Measurements from ENCODE around the gene GABBR2. TPM values are rescaled to one million over a fixed set of nuclear protein-coding genes. Genes with fewer than 3 reads are reported as not detected.

The GABBR2 gene
- total and polyA plus RNA-seq, 4 experiments from 2014 or later, result not detected

DNA sequence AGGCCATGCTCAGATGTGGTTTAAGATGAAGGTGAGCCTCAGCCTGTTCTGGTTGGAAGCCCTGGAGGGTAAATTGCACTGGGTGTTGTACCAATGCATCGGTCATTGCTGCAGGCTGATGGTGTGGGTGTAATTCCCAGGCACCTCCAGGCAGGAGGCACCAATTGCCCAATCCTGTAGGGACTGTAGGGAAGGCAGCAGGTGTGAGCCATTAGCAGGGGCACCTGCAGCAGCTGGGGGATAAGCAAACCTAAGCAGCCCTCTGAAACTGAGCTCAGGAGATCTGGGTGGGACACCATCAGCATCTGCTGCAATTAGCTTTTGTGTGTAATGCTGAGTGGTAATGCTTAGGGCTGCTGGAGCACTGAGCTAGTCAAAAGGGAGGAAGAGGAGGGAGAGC, 263.2 kb downstream of the GABBR2 start:
- Mint-ChIP-seq H3K27me3 (peaks cover 2 to 11% of the 10 kb centered on the region in 2 donors), H3K27ac (no peak overlapping the region), H3K36me3 (no peaks in the 10 kb centered on the region), H3K9me3 (peaks cover 0 to 4% (median 0%) of the 10 kb centered on the region in 8 donors), H3K4me3 (no peak overlapping the region), H3K4me1 (no peaks in the 10 kb centered on the region)
- Histone ChIP-seq H3K9me3 (ENCODE audit: control insufficient read depth in 1 of 2, low read length in 2 of 2) (no peaks in the 10 kb centered on the region), H3K4me3 (ENCODE audit: low read length in 2 of 2) (no peak overlapping the region), H3K36me3 (ENCODE audit: insufficient read depth, low read length) (no peaks in the 10 kb centered on the region), H3K27ac (ENCODE audit: low read depth, low read length) (no peak overlapping the region), H3K4me1 (ENCODE audit: insufficient read depth, low read length) (no peaks in the 10 kb centered on the region), H3K27me3 (ENCODE audit: insufficient read depth, low read length) (no peaks in the 10 kb centered on the region)
- CTCF ChIA-PET (ENCODE audit: partially characterized antibody), result no interaction called here
- intact Hi-C loops (cut with micrococcal nuclease), result no loop called here
- POLR2A ChIA-PET (ENCODE audit: partially characterized antibody), result no interaction called here
- no peak for DNase-seq

- Mint-ChIP-seq H3K36me3 (no peaks in the 10 kb centered on the region), H3K27ac (no peak overlapping the region), H3K4me1 (no peaks in the 10 kb centered on the region), H3K4me3 (no peak overlapping the region), H3K27me3 (peaks cover 2 to 13% of the 10 kb centered on the region in 2 donors), H3K9me3 (peaks cover 0 to 3% (median 0%) of the 10 kb centered on the region in 8 donors)
- Histone ChIP-seq H3K36me3 (ENCODE audit: insufficient read depth, low read length) (no peaks in the 10 kb centered on the region), H3K9me3 (ENCODE audit: control insufficient read depth in 1 of 2, low read length in 2 of 2) (no peaks in the 10 kb centered on the region), H3K27me3 (ENCODE audit: insufficient read depth, low read length) (no peaks in the 10 kb centered on the region), H3K4me1 (ENCODE audit: insufficient read depth, low read length) (no peaks in the 10 kb centered on the region), H3K4me3 (ENCODE audit: low read length in 2 of 2) (no peak overlapping the region), H3K27ac (ENCODE audit: low read depth, low read length) (no peak overlapping the region)
- DNase-seq, result no peak
- POLR2A ChIA-PET (ENCODE audit: partially characterized antibody), result no interaction called here
- CTCF ChIA-PET (ENCODE audit: partially characterized antibody), result no interaction called here
- intact Hi-C loops (cut with micrococcal nuclease), result no loop called here
Measured at GRCh38 chr9:98444601-98445000, 264.1 kb downstream of the GABBR2 start.

DNA sequence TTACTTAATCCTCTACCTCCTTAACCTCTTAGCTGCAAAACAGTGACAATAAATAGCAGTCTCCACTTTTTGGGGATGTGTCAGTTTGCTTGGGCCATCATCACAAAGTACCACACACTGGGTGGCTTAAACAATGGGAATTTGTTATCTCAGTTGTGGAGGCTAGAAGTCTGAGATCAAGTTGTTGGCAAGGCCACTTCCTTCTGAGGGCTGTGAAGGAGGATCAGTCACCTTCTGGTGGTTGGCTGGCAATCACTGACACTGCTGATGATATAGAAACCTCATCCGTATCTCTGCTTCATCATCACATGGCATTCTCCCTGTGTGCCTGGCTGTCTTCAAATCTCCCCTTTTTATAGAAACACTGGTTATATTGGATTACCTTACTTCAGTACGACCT, 266.2 kb downstream of the GABBR2 start:
- no peaks in the 10 kb centered on the region for H3K4me1 Mint-ChIP-seq
- no peaks in the 10 kb centered on the region for H3K36me3 Mint-ChIP-seq
- Histone ChIP-seq H3K4me1 (ENCODE audit: insufficient read depth, low read length) (no peaks in the 10 kb centered on the region), H3K4me3 (ENCODE audit: low read length in 2 of 2) (no peak overlapping the region), H3K36me3 (ENCODE audit: insufficient read depth, low read length) (no peaks in the 10 kb centered on the region), H3K27me3 (ENCODE audit: insufficient read depth, low read length) (no peaks in the 10 kb centered on the region), H3K27ac (ENCODE audit: low read depth, low read length) (no peak overlapping the region), H3K9me3 (ENCODE audit: control insufficient read depth in 1 of 2, low read length in 2 of 2) (no peaks in the 10 kb centered on the region)
- CTCF ChIA-PET (ENCODE audit: partially characterized antibody), result interaction anchor here (0.6 kb wide), 1 partner anchor 569 kb away, joined by 4 read pairs; no protein-coding TSS in a partner anchor
- no peak for DNase-seq
- intact Hi-C loops (cut with micrococcal nuclease), result no loop called here
- POLR2A ChIA-PET (ENCODE audit: partially characterized antibody), result no interaction called here
- H3K9me3 Mint-ChIP-seq, result peaks cover 0 to 2% (median 0%) of the 10 kb centered on the region in 8 donors
- no peak overlapping the region for H3K4me3 Mint-ChIP-seq
- H3K27ac Mint-ChIP-seq, result no peak overlapping the region
- peaks cover 0 to 15% of the 10 kb centered on the region in 2 donors for H3K27me3 Mint-ChIP-seq

DNA sequence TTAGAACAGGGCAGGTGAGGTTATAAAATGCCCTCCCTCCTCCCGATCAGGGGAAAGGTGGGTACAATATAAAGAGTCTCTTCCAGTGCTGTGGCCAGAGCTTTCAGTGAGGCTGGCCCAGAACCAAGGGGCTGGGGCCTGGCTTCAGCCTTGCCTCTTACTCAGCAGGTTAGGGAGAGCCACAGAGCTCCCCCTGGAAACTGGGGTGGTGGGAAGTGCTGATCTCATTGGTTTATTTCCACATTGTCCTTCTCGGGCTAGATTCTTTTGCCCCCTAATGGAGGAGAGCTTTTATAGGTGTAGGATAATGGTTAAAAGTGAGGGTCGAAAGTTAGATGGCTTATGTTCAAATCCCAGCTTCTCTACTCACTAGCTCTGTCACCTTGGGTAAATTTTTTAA, 266.6 kb downstream of the GABBR2 start:
- Histone ChIP-seq H3K27ac (ENCODE audit: low read depth, low read length) (no peak overlapping the region), H3K27me3 (ENCODE audit: insufficient read depth, low read length) (no peaks in the 10 kb centered on the region), H3K4me3 (ENCODE audit: low read length in 2 of 2) (no peak overlapping the region), H3K36me3 (ENCODE audit: insufficient read depth, low read length) (no peaks in the 10 kb centered on the region), H3K9me3 (ENCODE audit: control insufficient read depth in 1 of 2, low read length in 2 of 2) (no peaks in the 10 kb centered on the region), H3K4me1 (ENCODE audit: insufficient read depth, low read length) (no peaks in the 10 kb centered on the region)
- Mint-ChIP-seq H3K9me3 (no peaks in the 10 kb centered on the region), H3K27me3 (peaks cover 0 to 15% of the 10 kb centered on the region in 2 donors), H3K27ac (no peak overlapping the region), H3K4me1 (no peaks in the 10 kb centered on the region), H3K4me3 (no peak overlapping the region), H3K36me3 (no peaks in the 10 kb centered on the region)
- no peak for DNase-seq
- CTCF ChIA-PET (ENCODE audit: partially characterized antibody), result interaction anchor here (0.6 kb wide), 1 partner anchor 569 kb away, joined by 4 read pairs; no protein-coding TSS in a partner anchor
- intact Hi-C loops (cut with micrococcal nuclease), result no loop called here
- POLR2A ChIA-PET (ENCODE audit: partially characterized antibody), result no interaction called here

- Mint-ChIP-seq H3K9me3 (no peaks in the 10 kb centered on the region), H3K27me3 (peaks cover 0 to 7% of the 10 kb centered on the region in 2 donors), H3K36me3 (no peaks in the 10 kb centered on the region), H3K4me3 (no peak overlapping the region), H3K27ac (no peak overlapping the region), H3K4me1 (no peaks in the 10 kb centered on the region)
- ChIA-PET CTCF (ENCODE audit: partially characterized antibody) (no interaction called here), POLR2A (ENCODE audit: partially characterized antibody) (no interaction called here)
- Histone ChIP-seq H3K9me3 (ENCODE audit: control insufficient read depth in 1 of 2, low read length in 2 of 2) (no peaks in the 10 kb centered on the region), H3K27ac (ENCODE audit: low read depth, low read length) (no peak overlapping the region), H3K4me1 (ENCODE audit: insufficient read depth, low read length) (no peaks in the 10 kb centered on the region), H3K36me3 (ENCODE audit: insufficient read depth, low read length) (no peaks in the 10 kb centered on the region), H3K4me3 (ENCODE audit: low read length in 2 of 2) (no peak overlapping the region), H3K27me3 (ENCODE audit: insufficient read depth, low read length) (no peaks in the 10 kb centered on the region)
- no peak for DNase-seq
- intact Hi-C loops (cut with micrococcal nuclease), result no loop called here
Measured at GRCh38 chr9:98438666-98439065, 270.1 kb downstream of the GABBR2 start.

DNA sequence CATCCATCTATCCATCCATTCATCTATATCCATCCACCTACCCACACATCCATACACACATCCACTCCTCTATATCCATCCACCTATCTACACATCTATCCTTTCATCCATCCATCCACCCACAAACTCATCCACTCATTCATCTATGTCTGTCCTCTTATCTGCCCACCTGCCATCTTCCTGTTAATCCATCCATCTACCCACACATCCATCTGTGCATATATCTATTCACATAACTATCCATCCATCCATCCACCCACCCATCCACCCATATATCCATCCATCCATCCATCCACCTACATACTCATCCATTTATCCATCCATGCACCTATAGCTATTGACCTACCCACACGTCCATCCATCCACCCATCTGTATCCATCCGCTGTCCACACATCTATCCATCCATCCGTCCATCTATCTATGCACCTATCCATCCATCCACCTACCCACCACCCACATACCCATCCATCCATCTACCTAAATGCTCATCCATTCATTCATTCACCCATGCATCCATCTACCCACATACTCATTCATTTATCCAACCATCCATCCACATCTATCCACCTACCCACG, 271.2 kb downstream of the GABBR2 start:
- intact Hi-C loops (cut with micrococcal nuclease), result no loop called here
- POLR2A ChIA-PET (ENCODE audit: partially characterized antibody), result no interaction called here
- peaks cover 0 to 7% of the 10 kb centered on the region in 2 donors for H3K27me3 Mint-ChIP-seq

DNA sequence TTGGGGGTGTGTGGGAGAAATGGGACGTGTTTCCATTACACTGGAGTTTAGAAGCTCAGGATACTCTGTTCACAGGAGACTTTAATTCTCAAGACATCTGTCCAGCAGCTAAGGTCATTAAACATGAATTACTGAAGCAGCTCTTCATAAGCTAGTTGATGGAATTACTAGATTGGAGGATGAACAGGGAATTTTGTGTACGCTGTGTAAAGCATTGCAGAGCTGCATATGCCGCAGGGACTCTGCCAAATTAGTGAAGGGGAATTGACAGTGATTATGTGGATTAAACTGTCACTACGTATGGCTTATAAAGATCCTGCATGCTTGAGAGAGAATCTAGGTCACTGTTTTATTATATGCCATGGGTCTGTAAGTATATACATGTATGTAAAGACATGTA, 275.8 kb downstream of the GABBR2 start:
- Mint-ChIP-seq H3K4me3 (no peak overlapping the region), H3K27me3 (peaks cover 2% of the 10 kb centered on the region in 2 donors), H3K9me3 (no peaks in the 10 kb centered on the region), H3K36me3 (no peaks in the 10 kb centered on the region), H3K27ac (no peak overlapping the region), H3K4me1 (peaks cover 0 to 2% (median 0%) of the 10 kb centered on the region in 4 donors)
- no peaks in the 10 kb centered on the region for H3K9me3 ChIP-seq (ENCODE audit: control insufficient read depth in 1 of 2, low read length in 2 of 2)
- H3K36me3 ChIP-seq (ENCODE audit: insufficient read depth, low read length), result no peaks in the 10 kb centered on the region
- ChIA-PET POLR2A (ENCODE audit: partially characterized antibody) (no interaction called here), CTCF (ENCODE audit: partially characterized antibody) (no interaction called here)
- H3K27ac ChIP-seq (ENCODE audit: low read depth, low read length), result no peak overlapping the region
- no peaks in the 10 kb centered on the region for H3K27me3 ChIP-seq (ENCODE audit: insufficient read depth, low read length)
- no peaks in the 10 kb centered on the region for H3K4me1 ChIP-seq (ENCODE audit: insufficient read depth, low read length)
- H3K4me3 ChIP-seq (ENCODE audit: low read length in 2 of 2), result no peak overlapping the region
- intact Hi-C loops (cut with micrococcal nuclease), result no loop called here
- DNase-seq, result no peak

More for the DNA sequence above, 271.2 kb downstream of the GABBR2 start:
- Mint-ChIP-seq H3K36me3 (no peaks in the 10 kb centered on the region), H3K4me3 (no peak overlapping the region), H3K27ac (no peak overlapping the region), H3K9me3 (no peaks in the 10 kb centered on the region), H3K4me1 (no peaks in the 10 kb centered on the region)
- no peak for DNase-seq
- no peaks in the 10 kb centered on the region for H3K9me3 ChIP-seq (ENCODE audit: control insufficient read depth in 1 of 2, low read length in 2 of 2)
- no peaks in the 10 kb centered on the region for H3K36me3 ChIP-seq (ENCODE audit: insufficient read depth, low read length)
- H3K4me1 ChIP-seq (ENCODE audit: insufficient read depth, low read length), result no peaks in the 10 kb centered on the region
- no peak overlapping the region for H3K27ac ChIP-seq (ENCODE audit: low read depth, low read length)
- no peaks in the 10 kb centered on the region for H3K27me3 ChIP-seq (ENCODE audit: insufficient read depth, low read length)
- CTCF ChIA-PET (ENCODE audit: partially characterized antibody), result interaction anchor here (0.6 kb wide), 1 partner anchor 64 kb away, joined by 5 read pairs; no protein-coding TSS in a partner anchor
- no peak overlapping the region for H3K4me3 ChIP-seq (ENCODE audit: low read length in 2 of 2)

Data from CD4-positive, alpha-beta memory T cell (primary cell).